ENCODE data around the gene FUBP3. TPM values are rescaled to one million over a fixed set of nuclear protein-coding genes. Genes with fewer than 3 reads are reported as not detected.

Gene FUBP3
- total RNA-seq, 4 donors from 2014 or later, result 47.6 to 62.0 (median 52.4) TPM

DNA sequence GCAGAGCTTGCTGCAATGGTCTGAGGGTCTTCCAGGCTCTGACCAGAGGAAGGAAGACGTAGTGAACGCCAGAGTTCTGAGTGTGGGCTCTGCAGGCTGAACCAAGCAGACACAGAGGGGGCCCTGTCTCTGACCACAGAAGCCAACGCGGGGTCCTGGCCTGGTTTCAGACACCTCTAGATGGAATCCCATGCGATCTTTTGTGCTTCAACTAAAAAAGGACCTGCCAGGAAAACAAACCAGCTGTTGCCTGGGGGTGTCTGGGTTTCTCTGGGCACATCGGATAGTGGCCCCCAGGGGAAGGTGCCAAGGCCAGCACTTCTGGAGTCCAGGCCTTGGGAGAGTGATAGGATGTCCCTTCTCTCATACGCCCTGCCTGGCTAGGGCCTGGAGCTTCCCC, 97.9 kb downstream of the FUBP3 start:
- no peak for TF ChIP-seq POLR2AphosphoS5 (IDR thresholded peaks at IDR 0.05)
- no peak for TF ChIP-seq EP300 (IDR thresholded peaks at IDR 0.05)
- TF ChIP-seq, protein P1, sequence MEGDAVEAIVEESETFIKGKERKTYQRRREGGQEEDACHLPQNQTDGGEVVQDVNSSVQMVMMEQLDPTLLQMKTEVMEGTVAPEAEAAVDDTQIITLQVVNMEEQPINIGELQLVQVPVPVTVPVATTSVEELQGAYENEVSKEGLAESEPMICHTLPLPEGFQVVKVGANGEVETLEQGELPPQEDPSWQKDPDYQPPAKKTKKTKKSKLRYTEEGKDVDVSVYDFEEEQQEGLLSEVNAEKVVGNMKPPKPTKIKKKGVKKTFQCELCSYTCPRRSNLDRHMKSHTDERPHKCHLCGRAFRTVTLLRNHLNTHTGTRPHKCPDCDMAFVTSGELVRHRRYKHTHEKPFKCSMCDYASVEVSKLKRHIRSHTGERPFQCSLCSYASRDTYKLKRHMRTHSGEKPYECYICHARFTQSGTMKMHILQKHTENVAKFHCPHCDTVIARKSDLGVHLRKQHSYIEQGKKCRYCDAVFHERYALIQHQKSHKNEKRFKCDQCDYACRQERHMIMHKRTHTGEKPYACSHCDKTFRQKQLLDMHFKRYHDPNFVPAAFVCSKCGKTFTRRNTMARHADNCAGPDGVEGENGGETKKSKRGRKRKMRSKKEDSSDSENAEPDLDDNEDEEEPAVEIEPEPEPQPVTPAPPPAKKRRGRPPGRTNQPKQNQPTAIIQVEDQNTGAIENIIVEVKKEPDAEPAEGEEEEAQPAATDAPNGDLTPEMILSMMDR (IDR thresholded peaks at IDR 0.05), result no peak
- TF ChIP-seq POLR2A (IDR thresholded peaks at IDR 0.05), result no peak
- H3K9me3 ChIP-seq, result no peaks in the 10 kb centered on the region
- ATAC-seq, result no peak
- H3K4me1 ChIP-seq, result peaks cover 0 to 14% (median 10%) of the 10 kb centered on the region in 3 donors
- H3K27me3 ChIP-seq, result peaks cover 14% of the 10 kb centered on the region
- 60% methylated on average over 2 of the region's 7 CpGs; no CpG with 5 or more reads in 1 of the 2 donors for WGBS, 2 donors (ENCODE audit: low coverage in 1 of 2)
- no peak overlapping the region for H3K27ac ChIP-seq
- H3K4me3 ChIP-seq, result no peak overlapping the region
- no peaks in the 10 kb centered on the region for H3K36me3 ChIP-seq

DNA sequence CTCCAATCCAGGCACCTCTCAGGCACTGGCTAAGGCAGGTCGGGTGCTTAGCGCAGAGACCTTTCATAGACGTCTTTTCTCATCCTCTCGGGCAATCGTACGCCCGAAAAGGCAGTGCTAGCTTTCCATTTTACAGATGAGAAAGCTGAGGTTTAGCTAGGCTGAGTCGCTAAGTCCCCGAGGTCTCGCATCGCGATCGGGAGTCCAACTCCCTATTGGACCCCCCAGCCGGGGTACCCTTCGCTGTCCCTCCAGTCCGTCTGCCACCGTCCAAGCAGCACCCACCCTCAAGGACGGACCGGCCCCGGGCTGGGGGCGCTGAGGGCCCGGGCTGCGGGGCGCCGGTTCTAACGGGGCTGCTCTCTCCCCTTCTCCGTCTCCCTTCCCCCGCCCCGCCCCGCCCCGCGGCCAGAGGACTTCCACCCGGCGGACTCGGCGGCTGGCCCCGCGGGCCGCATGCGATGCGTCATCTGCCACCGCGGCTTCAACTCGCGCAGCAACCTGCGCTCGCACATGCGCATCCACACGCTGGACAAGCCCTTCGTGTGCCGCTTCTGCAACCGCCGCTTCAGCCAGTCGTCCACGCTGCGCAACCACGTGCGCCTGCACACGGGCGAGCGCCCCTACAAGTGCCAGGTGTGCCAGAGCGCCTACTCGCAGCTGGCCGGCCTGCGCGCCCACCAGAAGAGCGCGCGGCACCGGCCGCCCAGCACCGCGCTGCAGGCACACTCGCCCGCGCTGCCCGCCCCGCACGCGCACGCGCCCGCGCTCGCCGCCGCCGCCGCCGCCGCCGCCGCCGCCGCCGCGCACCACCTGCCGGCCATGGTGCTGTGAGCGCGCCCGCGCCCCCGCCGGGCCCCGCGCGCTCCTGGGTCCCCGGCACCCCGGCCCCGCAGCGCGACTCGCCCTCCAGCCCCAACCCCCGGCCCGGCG, 101.7 kb downstream of the FUBP3 start:
- 28% methylated on average over 7 of the region's 116 CpGs; no CpG with 5 or more reads in 1 of the 2 donors for WGBS, 2 donors (ENCODE audit: low coverage in 1 of 2)
- H3K9me3 ChIP-seq, result peaks cover 0 to 7% (median 0%) of the 10 kb centered on the region in 3 donors
- no peaks in the 10 kb centered on the region for H3K36me3 ChIP-seq
- peaks cover 14% of the 10 kb centered on the region for H3K27me3 ChIP-seq
- peak overlapping the region; percentile 38 to 59 for H3K4me3 ChIP-seq
- TF ChIP-seq POLR2AphosphoS5 (IDR thresholded peaks at IDR 0.05), result no peak
- TF ChIP-seq EP300 (IDR thresholded peaks at IDR 0.05), result no peak
- TF ChIP-seq, protein P1 (IDR thresholded peaks at IDR 0.05), result no peak
- no peak for TF ChIP-seq POLR2A (IDR thresholded peaks at IDR 0.05)
- peak overlapping the region in 2 of 4 donors; percentile 66 to 71 for H3K27ac ChIP-seq
- ATAC-seq, result peak; percentile 87
- peaks cover 0 to 17% (median 10%) of the 10 kb centered on the region in 3 donors for H3K4me1 ChIP-seq

DNA sequence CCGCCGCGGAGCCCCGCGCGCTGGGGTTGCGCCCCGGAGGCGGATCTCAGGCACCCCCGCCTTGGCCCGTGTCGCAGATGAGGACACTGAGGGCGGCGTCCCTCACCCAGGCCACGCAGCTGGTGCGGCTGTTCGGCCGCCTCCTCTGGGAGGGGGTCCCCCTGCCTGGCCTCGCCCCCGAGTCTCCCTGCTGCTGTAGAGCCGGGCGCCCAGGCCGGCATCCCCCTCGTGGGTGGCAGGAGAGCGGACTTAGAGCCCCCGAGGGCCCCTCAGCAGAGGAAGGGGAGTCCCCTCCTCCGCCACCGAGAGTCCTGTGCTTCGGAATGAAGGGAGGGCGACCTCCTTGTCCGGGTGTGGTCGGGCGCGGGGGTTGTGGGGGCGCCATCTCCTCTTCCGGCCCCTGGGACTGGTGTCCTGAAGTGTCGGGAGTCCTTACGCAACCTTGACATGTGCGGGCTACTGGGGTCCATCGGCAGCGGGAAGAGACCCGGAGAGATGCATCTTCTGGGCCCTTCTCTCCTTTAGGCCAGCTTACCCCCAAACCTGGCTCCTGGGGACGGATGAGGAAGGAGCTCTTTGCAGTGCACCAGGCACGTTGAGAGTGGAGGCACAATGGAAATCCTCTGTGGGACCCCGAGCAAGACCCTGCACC, 102.5 kb downstream of the FUBP3 start:
- no CpG with 5 or more reads among the region's 45 CpGs for WGBS, 2 donors (ENCODE audit: low coverage in 1 of 2)
- no peaks in the 10 kb centered on the region for H3K36me3 ChIP-seq
- H3K9me3 ChIP-seq, result peaks cover 0 to 7% (median 0%) of the 10 kb centered on the region in 3 donors
- H3K4me1 ChIP-seq, result peaks cover 0 to 17% (median 10%) of the 10 kb centered on the region in 3 donors
- ATAC-seq, result peak; percentile 35
- H3K4me3 ChIP-seq, result peak overlapping the region; percentile 38 to 59
- TF ChIP-seq EP300 (IDR thresholded peaks at IDR 0.05) (no peak), POLR2AphosphoS5 (IDR thresholded peaks at IDR 0.05) (no peak), POLR2A (IDR thresholded peaks at IDR 0.05) (no peak)
- TF ChIP-seq, protein P1 (IDR thresholded peaks at IDR 0.05), result no peak
- H3K27me3 ChIP-seq, result peaks cover 14% of the 10 kb centered on the region
- H3K27ac ChIP-seq, result peak overlapping the region in 2 of 4 donors; percentile 62 to 71

DNA sequence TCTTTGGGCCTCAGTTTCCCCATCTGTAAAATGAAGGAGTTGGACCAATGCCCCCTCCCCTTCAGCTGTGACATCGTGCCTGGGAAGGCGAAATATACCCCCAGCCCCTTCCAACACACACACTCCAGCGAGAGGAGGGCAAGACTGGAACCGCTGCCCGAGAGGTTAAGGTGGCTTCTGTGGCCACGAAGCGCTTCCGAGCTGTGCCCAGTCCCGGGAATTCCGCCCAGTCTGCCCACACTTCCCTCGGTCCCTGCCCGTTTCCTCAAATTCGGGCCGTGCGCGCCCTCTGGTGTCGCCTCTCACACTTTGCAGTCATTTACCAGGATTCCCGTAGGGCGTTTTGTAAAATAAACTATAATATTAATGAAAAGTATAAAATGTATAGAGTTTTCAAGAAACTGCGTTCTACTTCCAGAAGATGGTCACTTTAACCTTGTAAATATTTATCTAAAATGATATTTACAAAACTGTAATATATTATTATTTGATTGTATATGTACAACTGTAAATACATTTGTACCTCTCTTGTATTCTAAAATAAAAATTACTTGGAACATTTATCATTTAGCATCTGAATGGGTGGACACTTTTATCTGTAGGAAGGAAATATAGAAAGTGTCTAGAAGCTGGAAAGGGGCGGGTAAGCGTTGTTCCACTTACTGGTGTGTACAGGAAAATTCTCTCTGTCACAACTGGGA, 103.2 kb downstream of the FUBP3 start:
- Histone ChIP-seq H3K36me3 (no peaks in the 10 kb centered on the region), H3K27ac (no peak overlapping the region), H3K27me3 (peaks cover 14% of the 10 kb centered on the region), H3K4me1 (peaks cover 0 to 17% (median 10%) of the 10 kb centered on the region in 3 donors), H3K4me3 (peak overlapping the region in 1 of 2 donors; percentile 59), H3K9me3 (peaks cover 0 to 7% (median 0%) of the 10 kb centered on the region in 3 donors)
- 5 to 14% methylated on average over 6 to 22 of the region's 22 CpGs for WGBS, 2 donors (ENCODE audit: low coverage in 1 of 2)
- ATAC-seq, result peak; percentile 62
- no peak for TF ChIP-seq POLR2A (IDR thresholded peaks at IDR 0.05)
- TF ChIP-seq, protein P1 (IDR thresholded peaks at IDR 0.05), result peak in 3 of 4 experiments; percentile 72 to 87 (median 83)
- TF ChIP-seq EP300 (IDR thresholded peaks at IDR 0.05), result no peak
- TF ChIP-seq POLR2AphosphoS5 (IDR thresholded peaks at IDR 0.05), result peak; percentile 19

All from gastroesophageal sphincter (tissue), 4 donors.